PC-3 (cell line): ENCODE measurements around the gene AGRN. TPM values are rescaled to one million over a fixed set of nuclear protein-coding genes. Genes with fewer than 3 reads are reported as not detected.

ENCODE experiments used
- ATAC-seq: fragments of 200-7000 bp; cut with Tn5 transposase; 2 replicates; pipeline ENCODE4 v1.9.1; 2020; ENCODE audit warnings: mild to moderate bottlenecking, moderate library complexity
- BruUV-seq: library from RNA; stranded (reverse); fragments of 400-500 nt; replicated peaks from 2 replicates; lab custom pipeline; 2021; lab: Mats Ljungman, UMichigan
- CTCF ChIA-PET: fragments of 300-600 bp; sonication (Branson Sonifier 250); formaldehyde crosslinking; loops from one replicate; lab custom pipeline; 2022; ENCODE audit warnings: antibody characterized with exemption; lab: Charles Lee
- POLR2A ChIA-PET: fragments of 300-600 bp; sonication (Branson Sonifier 250); formaldehyde crosslinking; loops from one replicate; lab custom pipeline; 2022; ENCODE audit warnings: antibody characterized with exemption; ENCODE audit not compliant: unreplicated experiment; lab: Charles Lee
- DNase-seq: peaks from one replicate; pipeline ENCODE4 v3.0.0-alpha.2; 2015
- H2AFZ ChIP-seq: fragments of 300-600 bp; sonication (generic); 2 replicates; pipeline ENCODE4 v1.6.0; 2016; ENCODE audit warnings: antibody characterized with exemption, low read length
- H3F3A ChIP-seq: fragments of 300-600 bp; sonication (generic); one replicate; pipeline ENCODE4 v1.6.0; 2017; ENCODE audit warnings: antibody characterized with exemption, low read length, control low read depth, mild to moderate bottlenecking; ENCODE audit not compliant: unreplicated experiment
- H3K27ac ChIP-seq: fragments of 300-600 bp; sonication (generic); 2 replicates; pipeline ENCODE4 v1.5.1; 2016; ENCODE audit warnings: mild to moderate bottlenecking, low read length
- H3K27me3 ChIP-seq: fragments of 300-600 bp; sonication (generic); 2 replicates; pipeline ENCODE4 v1.6.1; 2016; ENCODE audit warnings: low read length, mixed read lengths
- H3K36me3 ChIP-seq: fragments of 300-600 bp; sonication (generic); 2 replicates; pipeline ENCODE4 v1.6.1; 2016; ENCODE audit warnings: low read depth, mixed run types, low read length, mixed read lengths
- H3K4me1 ChIP-seq: fragments of 300-600 bp; sonication (generic); 2 replicates; pipeline ENCODE4 v1.5.1; 2016; ENCODE audit warnings: low read length; ENCODE audit not compliant: insufficient read depth
- H3K4me2 ChIP-seq: fragments of 300-600 bp; sonication (generic); 2 replicates; pipeline ENCODE4 v1.6.0; 2016; ENCODE audit warnings: low read length
- H3K4me3 ChIP-seq: fragments of 300-600 bp; sonication (generic); 2 replicates; pipeline ENCODE4 v1.5.1; 2016; ENCODE audit warnings: mild to moderate bottlenecking, low read length, mixed read lengths
- H3K79me2 ChIP-seq: fragments of 300-600 bp; sonication (generic); 2 replicates; pipeline ENCODE4 v1.6.1; 2017; ENCODE audit warnings: low read length, mixed read lengths
- H3K9ac ChIP-seq: fragments of 300-600 bp; sonication (generic); 2 replicates; pipeline ENCODE4 v1.6.0; 2016; ENCODE audit warnings: mild to moderate bottlenecking, low read length
- H3K9me2 ChIP-seq: fragments of 300-600 bp; sonication (generic); replicated peaks from 2 replicates; pipeline ENCODE4 v1.6.1; 2016; ENCODE audit warnings: mixed run types, low read length, mixed read lengths
- H3K9me3 ChIP-seq: fragments of 300-600 bp; sonication (generic); 2 replicates; pipeline ENCODE4 v1.6.1; 2016; ENCODE audit warnings: low read length, mixed read lengths
- H4K20me1 ChIP-seq: fragments of 300-600 bp; sonication (generic); 2 replicates; pipeline ENCODE4 v1.6.1; 2016; ENCODE audit warnings: low read length, mixed read lengths
- CTCF ChIP-seq: fragments of 300-600 bp; sonication (generic); conservative IDR thresholded peaks from 2 replicates; pipeline ENCODE4 v1.5.1; 2017; ENCODE audit warnings: antibody characterized with exemption, low read depth, mild to moderate bottlenecking, low read length
- EZH2 ChIP-seq: fragments of 300-600 bp; sonication (generic); IDR thresholded peaks from one replicate; pipeline ENCODE4 v1.6.1; 2017; ENCODE audit warnings: antibody characterized with exemption, mild to moderate bottlenecking, low read length; ENCODE audit not compliant: unreplicated experiment
- EZH2phosphoT487 ChIP-seq: fragments of 300-600 bp; sonication (generic); IDR thresholded peaks from 2 replicates; pipeline ENCODE4 v1.6.1; 2018; ENCODE audit warnings: mild to moderate bottlenecking, antibody characterized with exemption, low read length, borderline replicate concordance
- intact Hi-C: fragments of 100-400 bp; cut with micrococcal nuclease; formaldehyde crosslinking; loops from 2 replicates; pipeline ENCODE4 v1.9.0; 2023
- total RNA-seq: library from RNA; depleted of rRNA; stranded (reverse); fragments of >200 nt; gene quantifications from 2 replicates; pipeline ENCODE4 v1.2.3, GENCODE V29; 2014

AGRN gene
- total RNA-seq, 1 experiment from 2014 or later, result 273 TPM

GRCh38 chr1:1041092-1041523 lies 21.2 kb downstream of the AGRN start:
- H3K79me2 ChIP-seq, result peaks cover 50% of the 10 kb centered on the region
- ATAC-seq, result no peak
- no peaks in the 10 kb centered on the region for H3K9me3 ChIP-seq
- peaks cover 59% of the 10 kb centered on the region for H3K36me3 ChIP-seq
- H3K4me1 ChIP-seq, result peaks cover 11% of the 10 kb centered on the region
- no peak overlapping the region for H3K9ac ChIP-seq
- CTCF ChIA-PET, result interaction anchor here (0.5 kb wide), 1 partner anchor 23 kb away, joined by 4 read pairs; no protein-coding TSS in a partner anchor
- POLR2A ChIA-PET, result no interaction called here
- peaks cover 60% of the 10 kb centered on the region for H4K20me1 ChIP-seq
- no peak overlapping the region for H3K4me2 ChIP-seq
- H3K9me2 ChIP-seq, result no peaks in the 10 kb centered on the region
- no TSS peak for BruUV-seq
- intact Hi-C loops, result no loop called here
- H2AFZ ChIP-seq, result no peak overlapping the region
- no peaks in the 10 kb centered on the region for H3K27me3 ChIP-seq
- no peak overlapping the region for H3K27ac ChIP-seq
- H3F3A ChIP-seq, result no peaks in the 10 kb centered on the region
- DNase-seq, result no peak
- no peak overlapping the region for H3K4me3 ChIP-seq
- no peak for TF ChIP-seq CTCF
- TF ChIP-seq EZH2, result no peak
- TF ChIP-seq EZH2phosphoT487, result no peak

DNA sequence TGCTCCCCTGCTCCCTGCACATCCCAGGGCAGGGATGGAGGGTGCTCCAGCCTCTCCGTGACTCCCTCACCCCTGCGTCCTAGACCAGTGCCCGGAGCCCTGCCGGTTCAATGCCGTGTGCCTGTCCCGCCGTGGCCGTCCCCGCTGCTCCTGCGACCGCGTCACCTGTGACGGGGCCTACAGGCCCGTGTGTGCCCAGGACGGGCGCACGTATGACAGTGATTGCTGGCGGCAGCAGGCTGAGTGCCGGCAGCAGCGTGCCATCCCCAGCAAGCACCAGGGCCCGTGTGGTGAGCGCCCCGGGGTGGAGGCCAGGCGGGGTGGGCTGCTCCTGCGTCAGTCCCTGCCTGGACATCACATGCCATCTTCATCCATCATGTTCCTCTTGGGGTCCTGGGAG lies 22.0 kb downstream of the AGRN start:
- no peak overlapping the region for H3K4me2 ChIP-seq
- no peak overlapping the region for H2AFZ ChIP-seq
- peaks cover 11% of the 10 kb centered on the region for H3K4me1 ChIP-seq
- H3K9me3 ChIP-seq, result no peaks in the 10 kb centered on the region
- no peak overlapping the region for H3K9ac ChIP-seq
- intact Hi-C loops, result no loop called here
- H3K36me3 ChIP-seq, result peaks cover 58% of the 10 kb centered on the region
- ChIA-PET CTCF (no interaction called here), POLR2A (no interaction called here)
- H3K27me3 ChIP-seq, result no peaks in the 10 kb centered on the region
- peaks cover 42% of the 10 kb centered on the region for H3K79me2 ChIP-seq
- no peak for TF ChIP-seq CTCF
- no peak for TF ChIP-seq EZH2
- no peak for TF ChIP-seq EZH2phosphoT487
- ATAC-seq, result no peak
- H3K27ac ChIP-seq, result no peak overlapping the region
- no peaks in the 10 kb centered on the region for H3K9me2 ChIP-seq
- H3F3A ChIP-seq, result no peaks in the 10 kb centered on the region
- no TSS peak for BruUV-seq
- H4K20me1 ChIP-seq, result peaks cover 55% of the 10 kb centered on the region
- DNase-seq, result no peak
- no peak overlapping the region for H3K4me3 ChIP-seq

GRCh38 chr1:1042835-1043234 lies 22.9 kb downstream of the AGRN start:
- Histone ChIP-seq H2AFZ (no peak overlapping the region), H3K27ac (no peak overlapping the region), H3K4me2 (no peak overlapping the region), H3F3A (no peaks in the 10 kb centered on the region), H3K27me3 (no peaks in the 10 kb centered on the region), H3K9me2 (no peaks in the 10 kb centered on the region), H3K9me3 (no peaks in the 10 kb centered on the region), H3K79me2 (peaks cover 37% of the 10 kb centered on the region), H3K9ac (no peak overlapping the region), H3K4me1 (peaks cover 11% of the 10 kb centered on the region), H3K4me3 (no peak overlapping the region), H4K20me1 (peaks cover 48% of the 10 kb centered on the region), H3K36me3 (peaks cover 63% of the 10 kb centered on the region)
- DNase-seq (no peak), ATAC-seq (no peak)
- ChIA-PET CTCF (no interaction called here), POLR2A (no interaction called here)
- intact Hi-C loops, result no loop called here
- no TSS peak for BruUV-seq
- TF ChIP-seq EZH2phosphoT487, result no peak
- TF ChIP-seq CTCF, result no peak
